Vagina (tissue), 2 donors: ENCODE results near the gene MRGPRE.

ENCODE experiments used
- POLR2A ChIP-seq, 2 donors: fragments of 450-650 bp; IDR thresholded peaks; one replicate each; pipeline ENCODE4 v1.6.1; 2017; ENCODE audit warnings: antibody characterized with exemption in 2 of 2, mild to moderate bottlenecking in 2 of 2, moderate library complexity in 2 of 2
- TF ChIP-seq, protein P1 (sequence below), 3 experiments: fragments of 450-650 bp in 2 of 3; fragments of 200-600 bp in 1 of 3; sonication (generic) in 1 of 3; IDR thresholded peaks; one replicate each; pipeline ENCODE4 v1.5.1; 2017 to 2019; ENCODE audit warnings: antibody characterized with exemption in 3 of 3, mild to moderate bottlenecking in 2 of 3, moderate library complexity in 2 of 3

DNA sequence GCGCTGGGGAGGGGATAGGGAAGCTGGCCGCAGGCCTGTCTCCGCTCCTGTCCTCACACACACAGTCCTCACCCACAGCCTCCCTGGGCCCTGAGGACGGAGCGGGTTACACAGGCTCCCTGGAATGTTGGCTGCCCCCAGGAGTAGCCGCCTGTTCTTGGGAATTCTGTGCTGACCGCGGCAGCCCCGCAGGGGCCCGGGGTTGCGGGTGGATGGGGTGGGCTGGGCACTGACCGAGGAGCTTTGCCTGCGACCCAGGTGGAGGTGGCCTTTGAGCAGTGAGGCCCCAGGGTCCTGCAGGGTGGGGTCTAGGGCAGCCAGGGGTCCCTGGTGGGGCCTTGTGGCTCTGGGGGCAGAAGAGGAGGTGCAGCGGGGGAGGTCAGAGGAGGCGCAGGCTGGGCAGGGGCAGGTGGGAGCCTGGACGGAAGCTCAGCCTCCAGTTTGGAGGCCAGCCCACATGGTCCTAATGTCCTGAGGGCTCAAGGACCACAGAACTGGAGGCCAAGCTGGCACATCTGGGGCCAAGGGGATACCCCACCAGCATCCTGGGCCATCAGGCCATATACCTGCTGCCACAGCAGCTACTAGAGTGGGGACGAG, 7.0 kb downstream of the MRGPRE start:
- TF ChIP-seq, protein P1, sequence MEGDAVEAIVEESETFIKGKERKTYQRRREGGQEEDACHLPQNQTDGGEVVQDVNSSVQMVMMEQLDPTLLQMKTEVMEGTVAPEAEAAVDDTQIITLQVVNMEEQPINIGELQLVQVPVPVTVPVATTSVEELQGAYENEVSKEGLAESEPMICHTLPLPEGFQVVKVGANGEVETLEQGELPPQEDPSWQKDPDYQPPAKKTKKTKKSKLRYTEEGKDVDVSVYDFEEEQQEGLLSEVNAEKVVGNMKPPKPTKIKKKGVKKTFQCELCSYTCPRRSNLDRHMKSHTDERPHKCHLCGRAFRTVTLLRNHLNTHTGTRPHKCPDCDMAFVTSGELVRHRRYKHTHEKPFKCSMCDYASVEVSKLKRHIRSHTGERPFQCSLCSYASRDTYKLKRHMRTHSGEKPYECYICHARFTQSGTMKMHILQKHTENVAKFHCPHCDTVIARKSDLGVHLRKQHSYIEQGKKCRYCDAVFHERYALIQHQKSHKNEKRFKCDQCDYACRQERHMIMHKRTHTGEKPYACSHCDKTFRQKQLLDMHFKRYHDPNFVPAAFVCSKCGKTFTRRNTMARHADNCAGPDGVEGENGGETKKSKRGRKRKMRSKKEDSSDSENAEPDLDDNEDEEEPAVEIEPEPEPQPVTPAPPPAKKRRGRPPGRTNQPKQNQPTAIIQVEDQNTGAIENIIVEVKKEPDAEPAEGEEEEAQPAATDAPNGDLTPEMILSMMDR (IDR thresholded peaks at IDR 0.05): no peak
- no peak for TF ChIP-seq POLR2A (IDR thresholded peaks at IDR 0.05)
